ENCODE measurements around the gene FMNL3. TPM values are rescaled to one million over a fixed set of nuclear protein-coding genes. Genes with fewer than 3 reads are reported as not detected.
"Not testable (repeated sequence)": the region's sequence is repeated elsewhere in the genome, so short reads cannot be mapped to it uniquely, and the experiment has no call there.

FMNL3 gene
- total RNA-seq, 1 experiment from 2014 or later: 19.4 TPM

- Histone ChIP-seq H3K4me3 (ENCODE audit: insufficient read depth, low read depth, low read length) (no peak overlapping the region), H3K36me3 (replicated peaks; ENCODE audit: control insufficient read depth, insufficient read depth, low read length) (no peaks in the 10 kb centered on the region), H3K27me3 (ENCODE audit: control insufficient read depth, insufficient read depth, low read length) (no peaks in the 10 kb centered on the region)
- DNase-seq: peak; percentile 11
Observed at GRCh38 chr12:49609059-49609874, 97.9 kb downstream of the FMNL3 start.

- not testable (repeated sequence) for H3K36me3 ChIP-seq (replicated peaks; ENCODE audit: control insufficient read depth, insufficient read depth, low read length); H3K27me3 ChIP-seq (ENCODE audit: control insufficient read depth, insufficient read depth, low read length); H3K4me3 ChIP-seq (ENCODE audit: insufficient read depth, low read depth, low read length); DNase-seq
Observed at GRCh38 chr12:49605539-49605938, 101.7 kb downstream of the FMNL3 start, which contains the start of gene FAM186B. Gene FAM186B (minus strand): TSS chr12:49605639. CDS start chr12:49605477, 162 bp downstream.

GRCh38 chr12:49604856-49605255, 102.3 kb downstream of the FMNL3 start:
- H3K27me3 ChIP-seq (ENCODE audit: control insufficient read depth, insufficient read depth, low read length): no peaks in the 10 kb centered on the region
- H3K4me3 ChIP-seq (ENCODE audit: insufficient read depth, low read depth, low read length): no peak overlapping the region
- peak; percentile 36 for DNase-seq
- no peaks in the 10 kb centered on the region for H3K36me3 ChIP-seq (replicated peaks; ENCODE audit: control insufficient read depth, insufficient read depth, low read length)

- no peaks in the 10 kb centered on the region for H3K36me3 ChIP-seq (replicated peaks; ENCODE audit: control insufficient read depth, insufficient read depth, low read length)
- DNase-seq: peak; percentile 13
- H3K4me3 ChIP-seq (ENCODE audit: insufficient read depth, low read depth, low read length): no peak overlapping the region
- no peaks in the 10 kb centered on the region for H3K27me3 ChIP-seq (ENCODE audit: control insufficient read depth, insufficient read depth, low read length)
Observed at GRCh38 chr12:49603721-49604120, 103.5 kb downstream of the FMNL3 start.

- H3K36me3 ChIP-seq (replicated peaks; ENCODE audit: control insufficient read depth, insufficient read depth, low read length): no peaks in the 10 kb centered on the region
- no peak overlapping the region for H3K4me3 ChIP-seq (ENCODE audit: insufficient read depth, low read depth, low read length)
- no peak for DNase-seq
- no peaks in the 10 kb centered on the region for H3K27me3 ChIP-seq (ENCODE audit: control insufficient read depth, insufficient read depth, low read length)
Observed at GRCh38 chr12:49599961-49600360, 107.2 kb downstream of the FMNL3 start.

GRCh38 chr12:49598527-49598926, 108.7 kb downstream of the FMNL3 start:
- no peak for DNase-seq
- no peaks in the 10 kb centered on the region for H3K36me3 ChIP-seq (replicated peaks; ENCODE audit: control insufficient read depth, insufficient read depth, low read length)
- H3K27me3 ChIP-seq (ENCODE audit: control insufficient read depth, insufficient read depth, low read length): no peaks in the 10 kb centered on the region
- H3K4me3 ChIP-seq (ENCODE audit: insufficient read depth, low read depth, low read length): no peak overlapping the region

GRCh38 chr12:49588721-49589516, 118.3 kb downstream of the FMNL3 start:
- H3K27me3 ChIP-seq (ENCODE audit: control insufficient read depth, insufficient read depth, low read length): no peaks in the 10 kb centered on the region

GRCh38 chr12:49588281-49588680, 118.9 kb downstream of the FMNL3 start:
- Histone ChIP-seq H3K36me3 (replicated peaks; ENCODE audit: control insufficient read depth, insufficient read depth, low read length) (peaks cover 2% of the 10 kb centered on the region; the same call in 1 of the 2 replicates), H3K4me3 (ENCODE audit: insufficient read depth, low read depth, low read length) (no peak overlapping the region), H3K27me3 (ENCODE audit: control insufficient read depth, insufficient read depth, low read length) (no peaks in the 10 kb centered on the region)
- DNase-seq: no peak

More at GRCh38 chr12:49588721-49589516, 118.3 kb downstream of the FMNL3 start:
- H3K36me3 ChIP-seq (replicated peaks; ENCODE audit: control insufficient read depth, insufficient read depth, low read length): no peaks in the 10 kb centered on the region; the same call in 1 of the 2 replicates
- H3K4me3 ChIP-seq (ENCODE audit: insufficient read depth, low read depth, low read length): no peak overlapping the region
- DNase-seq: no peak

- no peaks in the 10 kb centered on the region for H3K27me3 ChIP-seq (ENCODE audit: control insufficient read depth, insufficient read depth, low read length)
- no peak overlapping the region for H3K4me3 ChIP-seq (ENCODE audit: insufficient read depth, low read depth, low read length)
- peak; percentile 50 for DNase-seq
Observed at GRCh38 chr12:49587174-49587908, 119.9 kb downstream of the FMNL3 start.

More at GRCh38 chr12:49587174-49587908, 119.9 kb downstream of the FMNL3 start:
- peaks cover 2% of the 10 kb centered on the region; the same call in 1 of the 2 replicates for H3K36me3 ChIP-seq (replicated peaks; ENCODE audit: control insufficient read depth, insufficient read depth, low read length)

Other genes with a start within 250 kb of the FMNL3 start
- 0.97 TPM in 1 of 2 replicates, not detected in the other for gene KCNH3, start 168.4 kb downstream of the FMNL3 start, total RNA-seq (2014; rRNA removed; shearing (Covaris generic))
- gene MCRS1, start 139.3 kb downstream of the FMNL3 start, total RNA-seq (2014; rRNA removed; shearing (Covaris generic)): 113 and 124 TPM in 2 replicates
- 0.11 and 0.21 TPM in 2 replicates for gene FAM186B, start 101.8 kb downstream of the FMNL3 start, total RNA-seq (2014; rRNA removed; shearing (Covaris generic))
- 22.9 and 28.9 TPM in 2 replicates for gene PRPF40B, start 83.8 kb downstream of the FMNL3 start, total RNA-seq (2014; rRNA removed; shearing (Covaris generic))
- 385 and 401 TPM in 2 replicates for gene TMBIM6, start 34.2 kb upstream of the FMNL3 start, total RNA-seq (2014; rRNA removed; shearing (Covaris generic))
- gene NCKAP5L, start 121.0 kb upstream of the FMNL3 start, total RNA-seq (2014; rRNA removed; shearing (Covaris generic)): 20.0 and 22.3 TPM in 2 replicates
- gene BCDIN3D, start 135.7 kb upstream of the FMNL3 start, total RNA-seq (2014; rRNA removed; shearing (Covaris generic)): 1.4 and 1.6 TPM in 2 replicates
- not detected in 2 replicates for gene FAIM2, start 196.5 kb upstream of the FMNL3 start, total RNA-seq (2014; rRNA removed; shearing (Covaris generic))
- gene AQP2, start 243.3 kb upstream of the FMNL3 start, total RNA-seq (2014; rRNA removed; shearing (Covaris generic)): not detected in 2 replicates

Data from H7 (cell line).